HG02970 (cell line): ENCODE data around the gene KRTCAP2.
"Not testable (repeated sequence)": the region's sequence is repeated elsewhere in the genome, so short reads cannot be mapped to it uniquely, and the experiment has no call there.

Experiments
- ATAC-seq: cut with Tn5 transposase; IDR thresholded peaks from one replicate; pipeline ENCODE4 v1.9.1; 2021; ENCODE audit warnings: mild to moderate bottlenecking, moderate library complexity, moderate number of reproducible peaks; ENCODE audit not compliant: unreplicated experiment, low FRiP score

Gene KRTCAP2

GRCh38 chr1:155200920-155201319 is 27.8 kb upstream of the KRTCAP2 start:
- no peak for ATAC-seq

DNA sequence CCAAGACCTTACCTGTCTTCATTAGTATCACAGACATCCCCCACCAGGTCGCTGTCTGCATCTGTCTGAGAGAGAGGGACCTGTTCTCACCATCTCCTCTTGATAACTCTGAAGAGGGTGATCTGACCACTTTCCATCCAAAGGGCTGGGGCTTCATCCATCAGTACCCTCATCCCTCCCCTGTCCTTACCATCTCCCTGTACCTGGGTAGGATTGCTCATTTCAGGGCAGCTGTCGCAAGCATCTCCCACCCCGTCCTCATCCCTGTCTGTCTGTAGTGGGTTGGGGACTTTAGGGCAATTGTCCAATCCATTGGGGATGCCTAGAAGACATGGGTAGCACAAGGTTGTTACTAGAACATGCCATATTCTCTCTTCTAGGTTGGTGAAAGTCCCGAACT is 26.7 kb upstream of the KRTCAP2 start:
- no peak for ATAC-seq

DNA sequence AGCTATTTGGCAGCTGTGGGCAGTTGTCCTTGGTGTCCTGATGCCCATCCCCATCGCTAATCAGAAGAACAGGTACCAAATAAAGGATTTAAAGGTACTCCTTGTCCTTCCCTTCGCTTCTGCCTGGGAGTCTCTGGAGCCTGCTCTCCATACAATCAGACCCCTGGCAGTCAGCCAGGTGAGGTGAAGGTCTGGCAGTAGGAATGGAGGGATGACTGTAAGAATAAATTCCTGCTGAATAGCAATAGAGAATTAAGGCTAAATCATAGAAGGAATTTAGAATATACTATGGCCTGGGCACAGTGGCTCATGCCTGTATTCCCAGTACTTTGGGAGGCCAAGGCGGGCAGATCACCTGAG is 25.4 kb upstream of the KRTCAP2 start:
- no peak for ATAC-seq

GRCh38 chr1:155197901-155198546 is 24.9 kb upstream of the KRTCAP2 start:
- ATAC-seq = no peak

DNA sequence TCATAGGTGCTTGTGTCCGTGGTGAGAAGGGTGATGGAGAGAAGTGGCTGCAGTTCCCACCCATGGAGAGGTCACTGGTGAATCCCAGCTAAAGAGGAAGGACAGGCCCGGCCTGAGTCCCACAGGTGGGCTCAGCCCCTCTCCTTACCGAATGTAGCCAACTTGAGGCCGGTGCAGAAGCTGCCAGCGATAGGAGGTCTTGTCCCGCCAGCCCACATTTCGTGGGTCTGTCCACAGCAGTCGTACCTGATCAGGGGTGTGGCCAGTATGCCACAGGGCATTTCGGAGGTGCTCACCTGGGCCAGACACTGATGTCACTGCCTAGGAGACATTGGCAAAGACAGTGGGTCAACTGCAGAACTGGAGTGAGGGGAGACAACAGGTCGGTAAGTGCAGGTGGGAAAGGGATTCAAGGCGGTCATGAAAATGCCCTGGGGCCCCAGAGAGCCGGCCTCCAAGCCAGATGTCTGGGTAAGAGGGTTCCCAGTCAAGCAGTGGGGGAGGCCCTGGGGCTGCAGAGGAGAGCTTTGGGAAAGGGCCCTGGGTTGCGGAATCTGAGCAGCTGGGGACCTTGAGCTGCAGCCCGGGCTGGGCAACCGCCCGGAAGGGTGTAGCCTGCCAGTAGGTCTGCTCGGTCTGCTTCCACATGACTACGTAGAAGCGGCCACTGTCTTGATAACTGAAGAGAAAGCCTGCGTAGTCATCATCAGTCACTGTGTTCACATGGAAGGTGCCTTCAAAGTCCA is 24.0 kb upstream of the KRTCAP2 start:
- ATAC-seq = no peak

DNA sequence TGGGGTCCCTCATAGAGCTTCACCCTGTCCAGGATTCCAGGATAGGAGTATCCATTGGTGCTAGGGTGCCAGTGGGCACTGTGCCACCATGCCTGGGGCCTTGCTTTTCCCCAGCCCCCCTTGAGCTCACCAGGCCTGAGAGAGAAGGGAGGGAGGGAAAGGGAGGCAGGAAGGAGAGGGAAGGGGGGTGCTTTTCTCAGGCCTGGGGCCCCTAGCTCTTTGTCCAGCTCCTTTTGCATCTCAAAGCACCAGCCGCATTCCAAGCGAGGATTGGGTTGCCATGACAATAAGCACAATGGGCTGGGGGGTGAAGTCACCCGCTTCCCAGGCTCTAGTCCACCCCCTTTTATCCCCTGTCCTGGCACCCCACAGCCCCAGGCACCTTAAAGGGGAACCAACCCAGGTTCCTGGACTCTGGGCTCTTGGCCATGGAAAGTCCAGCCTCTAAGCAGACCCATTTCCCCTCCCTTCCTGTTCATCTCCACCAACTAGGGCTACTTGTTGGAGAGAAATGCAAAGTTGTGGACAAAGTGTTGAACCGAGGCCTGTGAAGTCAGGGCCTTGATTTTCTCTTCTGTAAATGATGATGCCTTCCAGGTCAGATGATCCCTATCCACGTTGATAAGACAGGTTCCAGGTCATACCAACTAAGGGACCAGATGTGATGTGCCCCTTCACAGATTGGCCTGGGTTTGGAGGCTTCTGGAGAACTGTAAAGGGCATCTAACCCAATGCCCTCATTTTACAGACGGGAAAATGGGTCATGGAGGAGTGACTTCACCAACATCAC is 23.2 kb upstream of the KRTCAP2 start:
- no peak for ATAC-seq

- ATAC-seq = no peak
Observed at GRCh38 chr1:155195201-155196102, 22.3 kb upstream of the KRTCAP2 start.

DNA sequence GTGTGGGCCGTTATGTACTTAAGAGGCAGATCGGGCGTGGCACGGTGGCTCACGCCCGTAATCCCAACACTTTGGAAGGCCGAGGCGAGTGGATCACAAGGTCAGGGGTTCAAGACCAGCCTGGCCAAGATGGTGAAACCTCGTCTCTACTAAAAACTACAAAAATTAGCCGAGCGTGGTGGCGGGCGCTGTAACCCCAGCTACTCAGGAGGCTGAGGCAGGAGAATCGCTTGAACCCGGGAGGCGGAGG is 20.8 kb upstream of the KRTCAP2 start:
- not testable (repeated sequence) for ATAC-seq

- ATAC-seq = peak; percentile 47
Observed at GRCh38 chr1:155193275-155193990, 20.3 kb upstream of the KRTCAP2 start.

DNA sequence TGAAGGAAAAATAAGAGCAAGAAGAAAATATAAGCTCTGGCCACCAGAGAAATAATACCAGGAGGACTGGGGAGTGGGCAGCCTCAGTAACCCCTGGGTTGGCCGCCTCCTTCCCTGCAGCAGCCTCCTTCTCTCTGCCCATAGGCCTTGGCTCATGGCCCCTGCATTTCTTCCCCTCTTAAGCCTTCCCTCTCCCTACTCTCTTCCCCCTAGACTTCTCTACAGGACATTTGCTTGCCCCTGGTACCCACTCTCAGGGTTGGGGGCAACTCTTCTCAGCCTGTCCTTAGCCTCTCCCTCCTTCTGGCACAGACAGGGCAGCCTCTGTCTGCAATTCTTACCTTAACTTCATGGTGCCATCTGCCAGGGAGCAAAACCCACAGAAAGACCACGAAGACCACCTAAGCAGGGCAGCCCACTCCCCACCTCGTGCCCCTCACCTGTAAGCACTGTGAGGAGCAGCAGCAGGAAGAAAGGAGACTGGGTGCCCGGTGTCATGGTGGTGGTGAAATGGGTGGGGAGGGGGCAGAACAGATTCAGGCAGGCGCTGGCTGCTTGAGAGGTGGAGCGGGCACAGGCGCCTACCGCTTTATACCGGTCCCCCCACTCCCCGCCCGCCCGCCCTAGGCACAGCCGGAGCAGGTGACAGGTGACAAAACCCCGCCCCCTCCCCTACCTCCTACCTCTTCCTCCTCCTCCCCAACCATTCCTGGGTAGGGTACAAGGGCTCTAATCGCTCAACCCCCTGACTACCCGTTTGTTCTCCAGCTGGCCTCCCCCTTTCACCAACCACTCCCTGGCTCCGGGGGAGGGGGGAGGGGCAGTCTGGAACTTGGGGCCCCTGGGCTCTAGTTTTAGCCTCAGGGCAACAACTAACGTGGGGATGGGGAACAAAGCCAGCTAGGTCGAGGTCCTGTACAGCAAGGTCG is 19.5 kb upstream of the KRTCAP2 start:
- ATAC-seq = no peak

DNA sequence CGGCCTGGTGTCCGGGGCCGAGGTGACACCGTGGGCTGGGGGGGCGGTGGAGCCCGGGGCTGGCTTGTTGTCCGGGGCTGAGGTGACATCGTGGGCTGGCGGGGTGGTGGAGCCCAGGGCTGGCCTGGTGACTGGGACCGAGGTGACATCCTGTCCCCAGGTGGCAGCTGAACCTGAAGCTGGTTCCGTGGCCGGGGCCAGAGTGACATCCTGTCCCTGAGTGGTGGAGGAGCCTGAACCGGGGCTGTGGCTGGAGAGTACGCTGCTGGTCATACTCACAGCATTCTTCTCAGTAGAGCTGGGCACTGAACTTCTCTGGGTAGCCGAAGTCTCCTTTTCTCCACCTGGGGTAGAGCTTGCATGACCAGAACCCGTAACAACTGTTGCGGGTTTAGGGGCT is 18.8 kb upstream of the KRTCAP2 start:
- no peak for ATAC-seq

- not testable (repeated sequence) for ATAC-seq
Observed at GRCh38 chr1:155189926-155190325, 16.8 kb upstream of the KRTCAP2 start.

DNA sequence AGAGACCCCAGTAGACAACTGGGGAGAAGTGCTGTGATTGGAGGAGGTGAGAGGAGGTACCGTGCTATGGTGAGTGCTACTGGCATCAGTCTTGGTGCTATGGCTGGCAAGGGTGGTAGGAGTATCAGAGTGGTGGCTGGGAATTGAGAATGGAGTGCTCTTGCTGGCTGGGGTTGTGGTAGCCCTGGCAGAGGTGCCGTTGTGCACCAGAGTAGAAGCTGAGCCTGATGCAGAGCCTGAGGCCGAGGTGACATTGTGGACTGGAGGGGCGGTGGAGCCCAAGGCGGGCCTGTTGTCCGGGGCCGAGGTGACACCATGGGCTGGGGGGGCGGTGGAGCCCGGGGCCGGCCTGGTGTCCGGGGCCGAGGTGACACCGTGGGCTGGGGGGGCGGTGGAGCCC is 15.2 kb upstream of the KRTCAP2 start:
- ATAC-seq = no peak

GRCh38 chr1:155187456-155187891 is 14.4 kb upstream of the KRTCAP2 start:
- ATAC-seq = no peak

GRCh38 chr1:155186794-155187455 is 13.8 kb upstream of the KRTCAP2 start:
- ATAC-seq = no peak

- ATAC-seq = no peak
Observed at GRCh38 chr1:155186067-155186793, 13.1 kb upstream of the KRTCAP2 start.

GRCh38 chr1:155185783-155186066 is 12.6 kb upstream of the KRTCAP2 start:
- ATAC-seq = no peak
